GM10266 (cell line): ENCODE data around the gene LSM12.

Source experiments
- DNase-seq: peaks from one replicate; pipeline ENCODE4 v3.0.0; 2012; ENCODE audit errors: extremely low spot score
- TF ChIP-seq, protein P1 (sequence below): IDR thresholded peaks from 2 replicates; pipeline ENCODE4 v1.5.1; 2012; ENCODE audit warnings: mild to moderate bottlenecking, low read depth; ENCODE audit not compliant: control insufficient read depth, insufficient read depth; ENCODE audit errors: missing control alignments

Gene LSM12

DNA sequence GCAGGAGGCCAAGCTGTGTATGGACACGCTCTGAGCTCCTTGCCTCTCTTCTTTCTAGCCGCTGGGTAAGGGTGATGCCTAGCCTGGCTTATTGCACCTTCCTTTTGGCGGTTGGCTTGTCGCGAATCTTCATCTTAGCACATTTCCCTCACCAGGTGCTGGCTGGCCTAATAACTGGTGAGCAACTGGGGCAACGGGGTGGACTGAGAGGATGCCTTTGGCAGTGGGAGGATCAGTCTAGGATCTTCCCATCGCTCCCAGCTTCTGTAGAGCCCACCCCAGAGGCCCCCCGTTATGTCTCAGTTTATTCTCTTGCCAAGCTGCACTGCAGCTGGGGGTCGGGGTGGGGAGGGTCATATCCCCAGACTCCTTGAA, 8.4 kb upstream of the LSM12 start:
- no peak for DNase-seq
- TF ChIP-seq, protein P1, sequence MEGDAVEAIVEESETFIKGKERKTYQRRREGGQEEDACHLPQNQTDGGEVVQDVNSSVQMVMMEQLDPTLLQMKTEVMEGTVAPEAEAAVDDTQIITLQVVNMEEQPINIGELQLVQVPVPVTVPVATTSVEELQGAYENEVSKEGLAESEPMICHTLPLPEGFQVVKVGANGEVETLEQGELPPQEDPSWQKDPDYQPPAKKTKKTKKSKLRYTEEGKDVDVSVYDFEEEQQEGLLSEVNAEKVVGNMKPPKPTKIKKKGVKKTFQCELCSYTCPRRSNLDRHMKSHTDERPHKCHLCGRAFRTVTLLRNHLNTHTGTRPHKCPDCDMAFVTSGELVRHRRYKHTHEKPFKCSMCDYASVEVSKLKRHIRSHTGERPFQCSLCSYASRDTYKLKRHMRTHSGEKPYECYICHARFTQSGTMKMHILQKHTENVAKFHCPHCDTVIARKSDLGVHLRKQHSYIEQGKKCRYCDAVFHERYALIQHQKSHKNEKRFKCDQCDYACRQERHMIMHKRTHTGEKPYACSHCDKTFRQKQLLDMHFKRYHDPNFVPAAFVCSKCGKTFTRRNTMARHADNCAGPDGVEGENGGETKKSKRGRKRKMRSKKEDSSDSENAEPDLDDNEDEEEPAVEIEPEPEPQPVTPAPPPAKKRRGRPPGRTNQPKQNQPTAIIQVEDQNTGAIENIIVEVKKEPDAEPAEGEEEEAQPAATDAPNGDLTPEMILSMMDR: no peak

DNA sequence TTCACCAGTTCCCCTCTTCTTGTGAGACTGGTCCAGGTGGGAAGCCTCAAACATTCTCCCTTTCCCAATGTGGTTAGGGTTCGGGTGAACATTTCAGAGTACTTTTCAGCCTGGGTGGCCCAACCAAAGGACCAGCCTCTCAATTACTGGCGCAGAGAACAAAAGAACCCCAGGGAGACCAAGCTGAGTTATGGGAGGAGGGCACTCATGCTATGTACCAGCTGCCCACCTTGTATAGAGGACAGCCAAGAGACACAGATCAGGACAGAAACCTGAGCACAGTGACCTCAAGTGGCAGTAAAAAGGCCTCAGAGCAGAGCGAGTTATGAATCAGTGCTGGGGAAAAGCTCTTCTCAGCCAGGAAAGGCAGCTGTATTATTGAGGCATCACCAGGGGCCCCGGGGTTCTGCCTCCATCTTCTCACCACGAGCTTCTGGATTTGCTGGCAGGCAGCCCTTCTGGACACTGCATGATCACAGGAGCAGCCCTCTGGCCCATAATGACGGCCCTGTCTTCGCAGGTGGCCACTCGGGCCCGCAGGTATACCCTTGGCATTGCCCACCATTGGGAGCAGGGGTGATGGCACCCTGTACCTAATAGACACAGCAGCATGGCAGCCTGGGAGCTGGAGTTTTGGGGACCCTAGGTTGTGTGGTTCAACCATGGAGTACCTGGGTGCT, 7.9 kb upstream of the LSM12 start:
- TF ChIP-seq, protein P1: no peak
- no peak for DNase-seq

DNA sequence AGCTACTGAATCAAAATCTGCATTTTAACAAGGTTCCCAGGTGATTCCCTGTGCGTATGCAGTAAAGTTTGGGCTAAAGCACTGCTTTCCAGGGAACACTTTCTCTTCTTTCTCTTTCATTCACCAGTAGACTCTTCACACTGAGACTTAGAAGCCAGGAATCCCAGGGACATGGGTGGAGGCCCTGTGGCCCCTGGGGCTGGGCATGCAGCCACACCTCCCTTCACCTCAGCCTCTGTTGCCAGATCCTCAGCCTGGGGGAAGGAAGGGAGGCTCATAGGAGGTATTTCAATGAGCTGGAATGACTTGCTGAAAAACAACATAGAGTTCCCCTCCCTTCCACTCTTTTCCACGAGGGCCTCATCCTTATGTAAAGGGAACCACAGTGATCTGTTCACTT, 5.3 kb upstream of the LSM12 start:
- TF ChIP-seq, protein P1: no peak

DNA sequence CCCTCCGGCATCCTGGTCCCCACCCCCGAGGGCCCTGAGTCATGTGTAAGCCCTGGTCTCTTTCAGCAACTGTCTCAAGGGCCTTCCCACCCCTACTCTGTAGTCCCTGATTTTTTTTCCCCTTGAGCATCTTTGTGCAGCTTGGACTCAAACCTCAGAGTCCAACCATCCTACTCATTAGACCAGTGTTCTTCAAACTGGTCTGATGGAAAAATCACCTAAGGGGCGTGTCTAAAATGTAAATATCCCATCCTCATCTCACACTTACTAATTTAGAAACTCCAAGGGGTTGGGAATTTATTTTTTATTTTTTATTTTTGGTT, 4.7 kb upstream of the LSM12 start:
- TF ChIP-seq, protein P1: no peak
- no peak for DNase-seq

More for the DNA sequence above, 5.3 kb upstream of the LSM12 start:
- no peak for DNase-seq

DNA sequence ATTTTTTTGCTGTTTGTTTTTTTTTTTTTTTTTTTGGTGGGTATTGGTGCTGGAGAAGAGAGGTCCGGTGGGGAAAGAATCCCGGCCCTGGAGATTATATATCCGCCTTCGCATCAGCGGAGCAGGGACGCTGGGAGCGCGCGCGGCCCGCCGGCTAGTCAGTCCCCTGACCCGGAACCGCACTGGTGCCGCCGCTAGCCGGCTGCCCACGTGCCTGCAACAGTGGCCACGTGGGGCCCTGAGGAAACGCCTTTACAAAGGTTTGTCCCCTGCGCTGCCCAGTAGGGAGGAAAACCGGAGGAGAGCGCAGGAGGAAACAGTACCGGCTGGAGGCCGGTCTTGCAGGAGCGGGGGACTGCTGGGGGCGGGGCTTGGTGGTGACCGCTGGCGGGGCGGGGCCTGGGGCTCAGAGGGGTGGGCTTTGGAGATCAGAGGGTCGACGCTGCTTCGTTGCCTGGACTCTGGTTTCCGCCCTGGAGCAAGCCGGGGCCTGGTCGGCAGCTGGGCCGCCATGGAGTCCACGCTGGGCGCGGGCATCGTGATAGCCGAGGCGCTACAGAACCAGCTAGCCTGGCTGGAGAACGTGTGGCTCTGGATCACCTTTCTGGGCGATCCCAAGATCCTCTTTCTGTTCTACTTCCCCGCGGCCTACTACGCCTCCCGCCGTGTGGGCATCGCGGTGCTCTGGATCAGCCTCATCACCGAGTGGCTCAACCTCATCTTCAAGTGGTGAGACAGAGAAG, 4.2 kb upstream of the LSM12 start, which contains the start of gene G6PC3:
TSS of gene G6PC3 (plus strand) at position 281 of the 743 bp plus-strand sequence. CDS start at position 512, 231 bp downstream.
- TF ChIP-seq, protein P1: no peak
- peak; percentile 97 for DNase-seq

DNA sequence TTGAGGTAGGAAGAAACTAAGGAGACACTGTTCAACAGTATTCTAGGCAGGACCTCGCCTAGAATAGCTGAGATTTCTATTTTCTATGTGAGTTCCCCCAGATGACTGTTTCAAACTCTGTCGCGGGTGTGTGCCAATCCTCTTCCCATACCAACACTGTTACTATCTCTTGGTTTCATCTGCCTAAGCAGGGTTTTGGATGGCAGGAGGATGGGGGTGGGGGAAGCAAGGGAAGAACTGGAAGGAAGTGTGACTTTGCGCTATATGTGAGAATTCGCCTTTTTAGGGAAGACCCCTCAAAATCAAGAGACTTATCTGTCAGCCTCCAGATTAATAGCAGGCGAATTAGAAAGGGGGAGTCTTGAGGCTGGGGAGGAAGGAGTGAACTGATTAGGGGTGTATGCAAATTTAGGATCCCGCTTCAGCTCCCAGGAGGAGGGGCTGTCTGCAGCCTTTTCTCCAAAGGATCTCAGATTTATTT, 3.5 kb upstream of the LSM12 start:
- peak; percentile 47 for DNase-seq
- TF ChIP-seq, protein P1: no peak

DNA sequence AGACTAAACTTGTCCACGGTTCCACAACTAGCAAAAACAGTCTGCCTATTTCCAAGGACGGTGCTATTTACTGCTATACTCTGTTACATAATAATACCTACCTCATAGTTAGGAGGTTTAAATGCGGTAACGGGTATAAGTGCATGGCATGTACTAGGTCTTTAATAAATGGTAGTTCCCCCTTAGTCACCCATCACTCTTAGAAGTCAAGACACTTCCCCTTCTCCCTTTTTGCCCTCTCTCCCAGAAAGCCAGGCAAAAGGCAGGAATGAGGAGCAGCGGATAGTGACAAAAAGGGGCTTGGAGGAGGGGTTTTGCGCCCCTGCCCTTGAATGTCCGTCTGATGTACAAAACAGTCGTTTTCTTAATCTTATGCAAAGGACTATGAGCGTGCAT, 1.1 kb upstream of the LSM12 start:
- TF ChIP-seq, protein P1: no peak
- no peak for DNase-seq
